GM19351 (cell line): ENCODE measurements around the gene HPS4.
"Not testable (repeated sequence)": the region's sequence is repeated elsewhere in the genome, so short reads cannot be mapped to it uniquely, and the experiment has no call there.

Experiments
- ATAC-seq: cut with Tn5 transposase; IDR thresholded peaks from one replicate; pipeline ENCODE4 v1.9.1; 2021; ENCODE audit warnings: mild to moderate bottlenecking, moderate library complexity; ENCODE audit not compliant: unreplicated experiment

Gene HPS4

GRCh38 chr22:26483439-26484359 lies at the start of gene HPS4, which contains the start of gene SRRD:
HPS4 (minus strand) TSS chr22:26483783; CDS start chr22:26481762, 2,021 bp downstream.
SRRD (plus strand) TSS chr22:26483877; CDS start chr22:26483891, 14 bp downstream.
- peak; percentile 58 for ATAC-seq

GRCh38 chr22:26529345-26529744 lies 45.8 kb upstream of the HPS4 start:
- no peak for ATAC-seq

- ATAC-seq, result not testable (repeated sequence)
Measured at GRCh38 chr22:26528518-26528917, 44.9 kb upstream of the HPS4 start.

- ATAC-seq, result no peak
Measured at GRCh38 chr22:26527574-26528465, 44.2 kb upstream of the HPS4 start.

- ATAC-seq, result no peak
Measured at GRCh38 chr22:26527167-26527566, 43.6 kb upstream of the HPS4 start.

GRCh38 chr22:26525946-26526564 lies 42.5 kb upstream of the HPS4 start:
- no peak for ATAC-seq

GRCh38 chr22:26524870-26525269 lies 41.3 kb upstream of the HPS4 start:
- ATAC-seq, result no peak

- ATAC-seq, result no peak
Measured at GRCh38 chr22:26522592-26522991, 39.0 kb upstream of the HPS4 start.

- no peak for ATAC-seq
Measured at GRCh38 chr22:26522012-26522411, 38.4 kb upstream of the HPS4 start.

- ATAC-seq, result no peak
Measured at GRCh38 chr22:26517429-26517828, 33.8 kb upstream of the HPS4 start.

- ATAC-seq, result no peak
Measured at GRCh38 chr22:26516503-26516902, 32.9 kb upstream of the HPS4 start.

GRCh38 chr22:26515931-26516330 lies 32.3 kb upstream of the HPS4 start:
- ATAC-seq, result no peak

- ATAC-seq, result no peak
Measured at GRCh38 chr22:26514419-26515161, 31.0 kb upstream of the HPS4 start.

- no peak for ATAC-seq
Measured at GRCh38 chr22:26513838-26514237, 30.3 kb upstream of the HPS4 start.

GRCh38 chr22:26512149-26512793 lies 28.7 kb upstream of the HPS4 start, which contains the start of gene TFIP11:
TFIP11 (minus strand) TSS chr22:26512473; CDS start chr22:26510272, 2,201 bp downstream.
- peak; percentile 95 for ATAC-seq

GRCh38 chr22:26508148-26508547 lies 24.6 kb upstream of the HPS4 start:
- ATAC-seq, result no peak

GRCh38 chr22:26503758-26504157 lies 20.2 kb upstream of the HPS4 start:
- ATAC-seq, result no peak

- ATAC-seq, result no peak
Measured at GRCh38 chr22:26502688-26503561, 19.3 kb upstream of the HPS4 start.

GRCh38 chr22:26501996-26502395 lies 18.4 kb upstream of the HPS4 start:
- no peak for ATAC-seq
